Posterior vena cava (tissue), 2 donors: Measurements from ENCODE around the gene FCN1. TPM values are rescaled to one million over a fixed set of nuclear protein-coding genes. Genes with fewer than 3 reads are reported as not detected.

ENCODE experiments used
- DNase-seq: peaks from one replicate; pipeline ENCODE4 v3.0.0-alpha.2; 2020; ENCODE audit warnings: low spot score
- intact Hi-C, 2 donors: fragments of 100-400 bp; cut with DNase I; formaldehyde crosslinking; loops; one replicate each; pipeline versions ENCODE4 v1.14.1 to v1.14.2; 2022 to 2023
- total RNA-seq, 2 donors: library from RNA; stranded (reverse); fragmentation: NEBNext Ultra II Directional; extraction: Animal tissue kit (Norgen Biotek cat#: 25700); gene quantifications; one replicate each; pipeline ENCODE4 v1.2.1, GENCODE V29; 2021
- donor health status: DM: yes; HTN: yes; CAD: no.
- donor health status: DM: yes; HTN: yes; CAD: no.

Gene FCN1
- total RNA-seq, 2 donors from 2014 or later = 7.1 to 16.5 TPM

DNA sequence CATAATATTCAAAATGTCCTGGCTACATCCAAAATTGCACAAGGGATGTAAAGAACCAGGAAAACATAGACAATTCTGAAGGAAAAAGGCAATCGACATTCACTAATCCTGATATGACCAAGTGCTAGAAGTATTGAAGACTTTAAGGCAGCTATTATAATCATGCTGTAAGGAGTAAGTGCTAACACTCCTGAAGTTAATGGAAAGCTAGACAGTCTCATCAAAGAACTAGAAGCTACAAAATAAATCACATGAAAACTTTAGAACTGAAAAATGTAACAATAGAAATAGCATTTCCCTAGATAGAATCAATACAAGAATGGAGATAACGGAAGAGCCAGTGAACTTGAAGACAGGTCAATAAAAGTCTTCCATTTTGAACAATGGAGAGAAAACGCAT is 18.5 kb downstream of the FCN1 start:
- intact Hi-C loops = no loop called here
- no peak for DNase-seq

DNA sequence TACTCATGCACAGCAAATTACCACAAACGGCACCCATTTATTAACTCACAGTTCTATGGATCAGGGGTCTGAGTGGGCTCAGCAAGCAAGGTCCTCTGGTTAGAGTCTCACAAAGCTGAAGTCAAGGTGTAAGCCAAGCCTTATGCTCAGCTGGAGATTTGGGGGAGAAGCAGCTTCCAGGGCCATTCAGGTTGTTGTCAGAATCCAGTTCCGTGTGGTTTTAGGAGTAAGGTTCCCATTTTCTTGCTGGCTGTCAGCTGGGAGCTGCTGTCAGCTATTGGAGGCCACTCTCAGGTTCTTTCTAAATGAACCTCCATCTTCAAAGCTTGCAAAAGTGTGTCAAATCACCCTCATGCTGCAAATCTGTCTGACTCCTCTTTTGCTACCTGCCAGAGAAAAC is 19.4 kb downstream of the FCN1 start:
- no peak for DNase-seq
- intact Hi-C loops = no loop called here

DNA sequence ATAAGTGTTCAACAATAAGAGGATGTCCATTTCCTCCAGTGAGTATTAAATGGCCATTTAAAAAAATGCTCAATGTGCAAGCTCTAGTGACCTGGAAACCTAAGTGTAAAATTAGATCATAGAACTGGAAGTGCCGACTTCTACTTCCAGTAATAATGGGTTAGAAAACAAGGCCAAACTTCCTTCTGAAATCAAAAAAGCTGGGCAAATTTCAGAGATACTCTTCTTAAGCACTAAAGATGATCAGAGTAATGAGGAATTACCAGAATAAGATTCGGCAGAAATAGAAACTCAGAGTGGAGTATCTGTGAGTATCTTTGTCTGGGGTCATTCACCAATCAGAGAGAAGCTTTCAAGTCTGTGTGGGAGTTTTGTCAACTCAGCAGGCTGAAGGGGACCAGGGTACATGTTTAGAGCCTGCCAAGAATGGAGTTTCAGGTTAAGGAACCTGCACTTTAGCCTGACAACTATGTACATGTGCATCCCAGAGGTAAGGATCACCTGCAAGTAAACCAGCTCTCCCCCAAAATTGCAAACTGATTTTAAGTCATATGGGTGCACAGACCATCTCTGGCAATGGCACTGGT is 20.0 kb downstream of the FCN1 start:
- intact Hi-C loops = no loop called here
- no peak for DNase-seq

DNA sequence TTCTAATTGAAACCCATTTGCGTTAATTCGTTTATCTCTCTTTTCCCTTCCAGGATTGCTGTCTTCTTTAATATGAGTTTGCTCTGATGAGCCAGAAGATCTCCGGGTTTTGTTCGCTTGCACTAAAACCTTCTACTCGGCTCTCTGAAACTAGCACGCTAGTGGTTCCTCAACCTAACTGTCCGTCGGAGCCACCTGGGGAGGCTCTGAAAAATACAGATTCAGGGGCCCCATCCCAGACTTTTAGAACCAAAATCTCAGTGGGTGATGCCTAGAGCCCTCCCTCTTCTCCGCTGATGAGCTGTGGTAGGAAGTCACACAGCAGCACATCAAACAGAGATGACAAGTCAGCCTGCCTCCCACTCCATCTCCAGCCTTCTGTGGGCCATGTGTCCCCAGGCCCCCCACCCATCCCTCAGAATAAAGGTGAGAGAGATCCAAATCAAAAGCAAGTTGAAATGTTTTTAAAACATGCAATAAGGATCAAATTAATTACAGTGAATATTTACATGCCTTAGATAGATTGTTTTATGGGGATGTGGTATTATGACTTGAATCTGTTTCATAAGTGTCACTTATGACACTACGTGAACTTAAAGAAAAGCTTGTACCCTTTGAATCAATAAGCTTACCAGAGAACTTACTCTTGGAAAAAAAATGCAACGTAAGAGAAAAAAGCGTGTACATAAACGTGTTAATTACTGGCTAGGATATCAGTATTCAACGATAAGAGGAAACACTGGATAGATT is 20.7 kb downstream of the FCN1 start:
- DNase-seq = no peak
- intact Hi-C loops = no loop called here

DNA sequence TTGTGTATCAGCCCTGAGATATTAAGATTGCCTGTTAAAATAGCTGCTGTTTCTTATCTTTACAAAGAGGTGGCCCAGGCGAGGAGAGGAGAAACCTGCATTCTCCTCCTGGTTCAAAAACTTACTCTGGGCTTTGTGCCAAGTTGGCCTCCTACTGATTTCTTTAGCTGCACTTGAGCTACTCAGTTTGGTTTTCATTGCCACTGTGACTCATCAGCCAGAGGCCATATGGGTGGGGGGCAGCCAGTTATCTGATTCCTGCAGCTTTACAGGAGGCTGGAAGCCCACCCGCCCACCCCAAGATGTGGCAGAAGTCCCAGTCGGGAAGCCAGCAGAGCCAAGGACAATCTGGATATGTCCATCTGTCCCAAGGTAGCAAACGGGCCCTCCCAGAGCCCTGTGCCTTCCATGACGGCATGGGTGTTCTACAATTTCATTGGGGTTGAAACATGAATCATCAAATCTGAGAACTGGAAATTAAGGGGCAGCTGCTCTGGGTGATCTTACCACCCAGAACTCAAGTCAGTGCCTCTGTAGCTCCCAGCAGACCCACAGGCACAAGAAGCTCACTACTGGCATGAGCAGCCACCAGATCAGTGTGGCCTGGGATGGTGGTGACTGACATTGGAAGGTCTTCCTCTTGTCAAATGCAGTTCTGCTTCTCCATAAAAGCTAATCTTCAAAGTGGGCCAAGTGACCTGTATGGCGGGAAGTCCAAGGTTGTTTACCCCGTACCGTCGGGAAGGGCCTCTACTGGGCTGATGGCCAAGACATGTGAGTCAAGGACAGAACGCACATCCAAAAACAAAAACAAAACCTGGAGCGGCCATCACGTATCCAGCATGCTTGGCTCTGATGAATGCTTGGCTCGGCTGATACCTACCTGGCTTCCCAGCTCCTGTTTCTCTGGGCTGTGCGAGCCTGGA is 21.5 kb downstream of the FCN1 start:
- intact Hi-C loops = no loop called here
- peak; percentile 76 for DNase-seq

DNA sequence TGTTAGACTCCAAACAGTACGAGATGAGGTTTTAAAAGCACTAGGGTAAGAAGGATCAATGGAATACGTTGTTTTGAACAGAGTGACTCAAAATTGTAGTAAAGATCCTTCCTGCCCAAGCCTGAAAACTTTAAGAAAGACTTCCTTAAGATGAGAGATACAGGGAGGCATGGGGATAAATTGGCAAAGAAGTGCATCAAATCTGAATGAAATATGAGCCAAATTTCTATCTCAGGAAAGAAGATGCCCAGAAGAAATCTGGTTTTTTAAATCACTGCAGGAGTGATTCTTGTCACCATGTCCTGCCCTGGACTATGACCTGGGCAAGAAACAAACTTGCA is 22.2 kb downstream of the FCN1 start:
- intact Hi-C loops = no loop called here
- DNase-seq = no peak

DNA sequence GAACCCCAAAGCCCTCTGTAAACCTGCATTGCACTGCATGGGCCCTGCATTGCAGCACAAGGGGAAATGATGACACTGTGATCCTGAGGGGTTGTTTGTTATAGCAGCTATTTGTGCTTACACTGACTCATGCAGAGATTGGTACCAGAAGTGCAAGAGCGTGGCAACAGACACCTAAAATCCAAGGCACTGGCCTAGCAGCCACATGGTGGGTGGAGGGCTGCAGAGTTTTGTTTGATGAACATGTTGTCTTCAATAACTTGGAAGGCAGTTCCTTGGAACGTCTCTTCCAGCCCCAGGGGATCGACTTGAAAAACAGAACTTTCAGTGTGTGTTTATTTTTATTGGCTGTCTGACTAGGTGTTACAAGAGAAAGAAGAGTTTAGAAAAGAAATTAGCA is 22.6 kb downstream of the FCN1 start:
- DNase-seq = no peak
- intact Hi-C loops = no loop called here

DNA sequence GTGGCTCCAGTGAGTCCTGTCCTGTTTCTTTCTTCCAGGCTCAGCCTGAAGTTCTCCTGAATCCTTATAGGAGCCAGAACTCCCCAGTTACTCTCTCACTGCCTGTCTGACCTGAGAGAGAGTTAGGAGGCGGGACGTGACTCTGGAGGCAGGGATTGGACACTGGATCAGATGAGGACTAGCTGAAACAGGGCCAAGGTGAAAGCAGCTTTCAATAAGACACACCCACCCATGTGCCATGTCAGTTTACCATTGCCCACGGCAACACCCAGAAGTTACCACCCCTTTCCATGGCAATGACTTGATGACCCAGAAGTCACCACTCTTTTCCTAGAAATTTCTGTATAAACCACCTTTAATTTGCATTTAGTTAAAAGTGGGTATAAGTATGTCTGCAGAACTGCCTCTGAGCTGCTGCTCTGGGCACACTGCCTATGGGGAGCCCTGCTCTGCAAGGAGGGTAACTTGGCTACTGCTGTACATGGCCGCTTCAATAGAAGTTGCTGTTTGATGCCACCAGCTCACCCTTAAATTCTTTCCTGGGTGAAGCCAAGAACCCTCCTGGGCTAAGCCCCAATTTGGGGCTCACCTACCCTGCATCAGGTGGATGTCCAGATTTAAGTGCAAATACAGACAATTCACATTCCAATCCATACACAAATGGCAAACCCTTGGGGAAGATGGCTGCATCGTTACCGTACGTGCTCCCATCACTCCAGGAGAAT is 23.4 kb downstream of the FCN1 start:
- no peak for DNase-seq
- intact Hi-C loops = no loop called here

DNA sequence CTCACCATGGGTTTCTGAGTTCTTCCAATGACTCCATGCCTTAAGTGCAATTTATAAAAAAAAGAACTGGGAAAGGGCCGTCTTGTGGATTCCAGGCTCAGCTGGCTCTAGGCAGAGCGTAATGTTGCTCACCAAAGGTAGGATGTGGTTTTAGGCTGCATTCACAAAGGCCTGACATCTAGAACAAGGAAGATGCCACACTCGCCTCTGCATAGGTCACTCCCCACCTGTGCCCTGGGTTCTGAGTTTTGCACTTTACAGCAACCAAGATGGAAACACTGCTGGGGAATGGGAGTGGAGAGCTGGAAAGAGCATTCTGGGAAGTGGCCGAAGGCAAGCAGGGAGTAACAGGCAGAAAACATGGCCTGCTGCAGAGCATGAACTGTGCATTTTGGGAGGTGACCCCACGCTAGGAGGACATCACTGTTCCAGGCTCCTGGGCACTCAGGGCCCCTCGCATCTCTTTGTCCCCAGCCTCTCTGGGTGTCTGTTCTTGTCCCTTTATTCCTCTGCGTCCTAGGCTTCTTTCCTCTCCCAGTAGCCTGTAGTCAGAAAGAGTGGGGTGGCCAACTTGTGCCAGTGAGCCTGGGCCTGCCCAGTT is 24.8 kb downstream of the FCN1 start:
- intact Hi-C loops = loop anchor here in 1 of 2 donors (1.0 kb wide), 1 partner anchor 42 kb away; no protein-coding TSS in a partner anchor
- no peak for DNase-seq

DNA sequence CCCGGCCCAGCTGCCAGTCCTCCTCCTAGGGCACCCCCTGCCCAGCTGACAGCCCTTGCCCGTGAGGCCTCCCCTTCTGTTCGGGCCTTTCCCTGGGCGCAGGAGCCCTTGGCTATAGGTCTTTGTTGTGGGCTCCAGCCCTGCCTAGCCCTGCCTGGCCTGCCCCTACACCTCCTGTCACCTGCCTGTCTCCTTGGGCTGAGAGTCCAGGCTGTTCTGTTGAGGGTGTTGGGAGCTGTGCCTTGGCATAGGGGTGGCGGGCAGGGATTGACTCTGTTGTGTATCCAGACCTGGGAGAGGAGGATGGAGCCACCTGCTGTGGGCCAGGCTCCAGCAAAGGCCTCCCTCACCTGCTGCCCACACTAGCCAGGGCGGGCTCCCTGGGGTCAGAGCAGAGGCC is 25.5 kb downstream of the FCN1 start:
- peak; percentile 60 for DNase-seq

DNA sequence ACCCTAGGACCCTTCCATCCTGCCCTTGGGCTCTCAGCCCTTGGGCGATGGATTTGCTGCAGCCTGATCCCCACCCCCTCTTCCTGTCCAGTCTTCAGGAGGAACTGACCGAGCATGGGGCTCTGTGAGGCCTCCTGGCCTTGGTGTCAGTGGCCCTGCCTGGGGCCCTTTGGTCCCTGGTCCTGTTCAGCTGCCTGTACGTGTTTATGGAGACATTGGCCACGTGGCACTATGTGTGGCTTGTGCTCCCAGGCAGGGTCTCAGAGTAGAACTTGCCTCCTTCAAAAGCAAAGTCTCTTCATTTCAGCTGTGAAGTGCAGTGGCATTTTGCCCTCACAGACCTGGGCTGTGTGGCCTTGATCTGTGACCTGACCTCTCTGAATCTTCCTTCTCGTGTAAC is 26.0 kb downstream of the FCN1 start:
- intact Hi-C loops = loop anchor here in 1 of 2 donors (1.0 kb wide), 1 partner anchor 40 kb away; no protein-coding TSS in a partner anchor
- peak; percentile 48 for DNase-seq

More for the DNA sequence above, 25.5 kb downstream of the FCN1 start:
- intact Hi-C loops = loop anchor here in 1 of 2 donors (1.0 kb wide), 1 partner anchor 41 kb away; no protein-coding TSS in a partner anchor

DNA sequence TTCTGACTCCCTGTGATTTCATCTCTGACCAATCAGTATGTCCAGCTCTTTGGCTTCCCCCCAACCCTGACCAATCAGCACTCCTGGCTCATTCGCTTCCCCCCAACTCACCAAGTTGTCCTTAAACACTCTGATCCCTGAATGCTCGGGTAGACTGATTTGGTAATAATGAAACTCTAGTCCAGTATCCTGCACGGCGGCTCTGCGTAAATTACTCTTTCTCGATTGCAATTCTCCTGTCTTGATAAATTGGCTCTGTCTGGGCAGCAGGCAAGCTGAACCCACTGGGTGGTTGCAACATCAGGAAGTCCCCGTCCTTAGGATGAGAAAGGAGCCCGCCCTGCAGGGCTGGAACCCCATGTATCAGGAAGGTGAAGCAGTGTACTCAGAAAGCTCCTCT is 26.7 kb downstream of the FCN1 start:
- DNase-seq = no peak
- intact Hi-C loops = no loop called here

DNA sequence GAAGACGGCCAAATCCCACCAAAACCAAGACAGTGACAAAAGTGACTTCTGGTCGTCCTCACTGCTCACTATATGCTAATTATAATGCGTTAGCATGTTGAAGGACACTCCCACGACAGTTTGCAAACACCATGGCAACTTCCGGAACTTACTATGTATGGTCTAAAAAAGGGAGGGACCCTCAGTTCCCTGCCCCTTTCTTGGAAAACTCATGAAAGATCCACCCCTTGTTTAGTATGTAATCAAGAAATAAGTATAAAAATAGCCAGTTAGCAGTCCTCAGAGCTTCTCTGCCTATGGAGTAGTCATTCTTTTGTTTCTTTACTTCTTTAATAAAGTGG is 27.6 kb downstream of the FCN1 start:
- intact Hi-C loops = no loop called here
- DNase-seq = no peak

DNA sequence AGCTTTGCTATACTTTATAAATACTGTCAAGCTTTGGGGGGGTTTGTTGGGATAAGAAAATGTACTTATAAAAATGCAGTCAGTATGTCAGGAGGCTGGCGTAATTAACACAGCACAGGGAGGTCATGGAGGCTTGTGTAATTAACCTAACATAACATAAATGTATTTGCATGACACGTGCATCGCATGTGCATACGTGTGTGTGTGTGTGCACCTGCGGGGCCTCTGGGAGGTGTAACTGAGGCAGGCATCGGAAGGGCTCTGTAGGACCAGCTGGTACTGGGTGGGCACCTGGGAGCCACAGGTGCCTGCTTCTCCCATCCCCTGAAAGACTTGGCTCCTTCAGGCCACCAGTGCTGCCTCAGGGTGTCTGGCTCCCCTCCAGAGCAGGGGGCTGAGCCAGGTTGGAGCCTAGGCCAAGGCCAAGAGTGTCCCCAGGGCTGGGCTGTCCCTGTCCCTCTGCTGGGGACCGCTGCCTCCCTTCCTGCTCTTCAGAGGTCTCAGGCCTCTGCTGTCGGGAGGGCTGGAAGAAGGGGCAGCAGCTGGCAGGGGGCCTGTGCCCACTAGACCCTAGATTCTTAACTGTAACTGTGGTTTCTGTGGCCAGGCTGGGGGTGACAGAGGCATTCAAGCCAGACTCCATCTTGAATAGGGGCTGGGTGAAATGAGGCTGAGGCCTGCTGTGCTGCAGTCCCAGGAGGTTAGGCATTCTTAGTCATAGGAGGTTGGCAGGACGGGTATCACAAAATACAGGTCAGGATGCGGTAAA is 28.1 kb downstream of the FCN1 start:
- intact Hi-C loops = no loop called here
- no peak for DNase-seq

DNA sequence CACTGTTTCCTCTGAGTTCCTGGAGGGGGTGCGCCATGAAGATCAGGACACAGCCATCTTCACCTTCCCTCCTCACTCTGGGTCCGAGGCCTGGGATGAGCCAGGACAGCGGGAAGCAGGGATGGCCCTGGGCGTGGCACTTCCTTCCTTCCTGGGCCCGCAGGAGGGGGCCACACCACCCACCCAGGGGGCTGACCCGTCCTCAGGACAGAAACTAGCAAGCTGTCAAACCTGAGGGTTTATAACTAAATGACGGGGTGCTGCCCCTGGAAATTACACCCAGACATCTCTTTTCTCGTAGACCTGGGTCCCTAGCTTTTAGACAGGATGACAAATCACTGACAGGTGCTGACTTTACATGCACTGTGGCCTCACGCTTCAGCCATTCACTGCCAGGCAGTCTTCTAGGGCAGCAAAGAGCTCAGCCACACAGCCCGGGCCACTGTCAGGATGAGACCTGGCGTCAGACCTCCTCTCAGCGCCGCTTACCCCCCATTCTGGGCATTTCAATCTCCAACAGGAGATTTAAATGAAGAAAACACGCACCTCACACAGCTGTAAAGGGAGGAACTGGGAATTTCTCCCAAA is 29.0 kb downstream of the FCN1 start:
- DNase-seq = no peak

DNA sequence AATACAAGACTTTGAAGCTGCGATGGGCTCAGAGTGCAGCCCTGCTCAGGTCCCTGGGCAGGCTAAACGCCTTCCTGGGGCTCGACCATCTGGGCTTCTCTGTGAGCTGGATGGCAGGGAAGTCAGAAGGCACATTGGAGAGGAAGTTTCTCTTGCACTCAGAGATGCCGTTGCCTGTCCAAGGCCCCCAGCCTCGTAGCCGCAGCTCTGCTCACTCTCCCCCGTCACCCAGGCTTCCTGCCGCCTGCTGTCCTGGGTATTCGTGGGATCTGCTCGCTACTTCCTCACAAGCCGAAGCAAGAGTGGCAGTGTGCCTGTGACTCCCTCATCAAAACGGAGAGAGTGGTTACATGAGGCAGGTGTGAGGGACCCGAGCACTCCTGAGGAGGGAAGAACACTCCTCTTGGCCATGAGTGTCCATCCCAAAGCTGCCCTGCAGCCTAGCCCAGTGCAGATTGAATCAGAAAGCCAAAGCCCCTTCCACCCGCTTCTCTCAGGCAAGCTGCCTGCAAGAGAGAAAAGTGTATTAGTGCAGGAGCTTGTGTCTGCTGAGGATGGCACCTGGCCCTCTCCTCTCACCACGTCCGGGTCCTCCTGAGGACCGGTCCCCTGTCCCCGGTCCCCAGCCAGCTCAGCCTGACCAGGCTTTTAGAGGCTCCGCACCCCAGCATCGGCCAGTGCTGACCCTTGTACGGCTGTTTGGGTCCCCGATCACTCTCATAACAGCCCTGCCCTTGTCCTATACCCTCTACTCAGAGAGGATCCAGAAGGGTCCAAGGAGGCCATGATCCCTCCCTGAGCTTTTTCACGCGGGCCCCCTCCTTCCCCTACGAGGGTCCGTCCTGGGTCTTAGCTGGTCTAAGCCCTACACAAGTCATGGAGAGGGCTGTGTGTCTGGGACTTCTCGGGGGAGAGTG is 29.8 kb downstream of the FCN1 start:
- DNase-seq = no peak

More for the DNA sequence above, 29.0 kb downstream of the FCN1 start:
- intact Hi-C loops = no loop called here

DNA sequence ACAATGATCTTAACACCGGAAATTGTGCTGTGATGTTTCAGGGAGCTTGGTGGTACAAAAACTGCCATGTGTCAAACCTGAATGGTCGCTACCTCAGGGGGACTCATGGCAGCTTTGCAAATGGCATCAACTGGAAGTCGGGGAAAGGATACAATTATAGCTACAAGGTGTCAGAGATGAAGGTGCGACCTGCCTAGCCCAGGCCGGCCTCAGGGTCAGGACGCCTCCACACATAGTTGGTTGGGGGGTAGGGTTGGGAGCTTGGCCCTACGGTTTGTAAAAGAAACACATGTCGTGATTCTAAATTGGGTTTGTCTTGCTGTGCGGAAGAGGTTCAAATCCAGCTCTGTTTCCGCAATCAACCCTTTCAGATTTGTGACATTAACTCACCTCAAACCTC is 30.5 kb downstream of the FCN1 start:
- DNase-seq = no peak
- intact Hi-C loops = no loop called here

More for the DNA sequence above, 29.8 kb downstream of the FCN1 start:
- intact Hi-C loops = no loop called here
